K562 (cell line): ENCODE results near the gene ANKRD1. TPM values are rescaled to one million over a fixed set of nuclear protein-coding genes. Genes with fewer than 3 reads are reported as not detected.

Source experiments
- ATAC-seq: fragments of 200-7000 bp; cut with Tn5 transposase; 3 replicates; pipeline ENCODE4 v1.9.1; 2020; ENCODE audit warnings: moderate library complexity
- BruUV-seq: library from RNA; stranded (reverse); fragments of 400-500 nt; replicated peaks from 2 replicates; lab custom pipeline; 2021; lab: Mats Ljungman, UMichigan
- CTCF ChIA-PET: fragments of 300-600 bp; formaldehyde crosslinking; extraction: SDS; loops from one replicate; lab custom pipeline; 2021; ENCODE audit warnings: low intra/inter-chr PET ratio; lab: Yijun Ruan, JAX
- POLR2A ChIA-PET: fragments of 300-600, 350-650 bp; sonication (Branson Sonifier 250); formaldehyde crosslinking; extraction: SDS; loops from one replicate; lab custom pipeline; 2021; ENCODE audit warnings: antibody characterized with exemption, inconsistent platforms; lab: Yijun Ruan, JAX
- DNase-seq, 4 experiments: peaks; one replicate each; pipeline versions ENCODE4 v3.0.0 to v3.0.0-alpha.2; 2011 to 2018; ENCODE audit warnings: low spot score in 3 of 4, mixed read lengths in 3 of 4; ENCODE audit errors: extremely low read depth in 1 of 4
- FAIRE-seq: peaks from 2 replicates; lab custom pipeline; 2011; peaks lifted over from hg19 to GRCh38; lab: Jason Lieb, UNC
- H2AFZ ChIP-seq: 2 replicates; pipeline ENCODE4 v1.6.0; 2011; ENCODE audit warnings: low read depth, low read length, control low read depth, inconsistent platforms
- H3K27ac ChIP-seq: fragments of 200-600 bp; 3 replicates; pipeline ENCODE4 v1.8.0; 2011; ENCODE audit warnings: low read depth, mild to moderate bottlenecking, control low read depth, inconsistent platforms, low read length, moderate library complexity, mixed read lengths; ENCODE audit errors: extremely low read depth
- H3K27me3 ChIP-seq, 2 experiments: fragments of 300-600 bp in 1 of 2; 2 replicates in 1 of 2; 3 replicates in 1 of 2; pipeline versions ENCODE4 v1.6.0 to v1.8.0; 2011; ENCODE audit warnings: inconsistent platforms in 2 of 2, low read length in 2 of 2, mild to moderate bottlenecking in 1 of 2, mixed read lengths in 1 of 2, moderate library complexity in 1 of 2; ENCODE audit not compliant: control insufficient read depth in 2 of 2, insufficient read depth in 2 of 2
- H3K36me3 ChIP-seq: fragments of 300-600 bp; 3 replicates; pipeline ENCODE4 v1.8.0; 2011; ENCODE audit warnings: mild to moderate bottlenecking, low read length, inconsistent platforms; ENCODE audit not compliant: control insufficient read depth, insufficient read depth
- H3K4me1 ChIP-seq, 2 experiments: fragments of 200-600 bp in 1 of 2; replicated peaks in 1 of 2; 2 replicates in 1 of 2; 3 replicates in 1 of 2; pipeline versions ENCODE4 v1.5.1 to v1.8.0; 2011; ENCODE audit warnings: inconsistent platforms in 2 of 2, low read length in 2 of 2, mild to moderate bottlenecking in 1 of 2, mixed read lengths in 1 of 2, moderate library complexity in 1 of 2; ENCODE audit not compliant: control insufficient read depth in 2 of 2, insufficient read depth in 2 of 2
- H3K4me2 ChIP-seq: 2 replicates; pipeline ENCODE4 v1.6.1; 2011; ENCODE audit warnings: low read length, control low read depth, inconsistent platforms, mixed read lengths; ENCODE audit not compliant: insufficient read depth
- H3K4me3 ChIP-seq: fragments of 200-600 bp; sonication (generic), shearing (Covaris generic); 2 replicates; pipeline ENCODE4 v1.5.1; 2016; ENCODE audit warnings: control low read depth, inconsistent platforms
- H3K79me2 ChIP-seq: fragments of 200-600 bp; 3 replicates; pipeline ENCODE4 v1.8.0; 2011; ENCODE audit warnings: low read length, inconsistent platforms; ENCODE audit not compliant: control insufficient read depth, insufficient read depth
- H3K9ac ChIP-seq, 2 experiments: 2 replicates each; pipeline versions ENCODE4 v1.6.0 to v1.6.1; 2011; ENCODE audit warnings: low read depth in 2 of 2, low read length in 2 of 2, control low read depth in 1 of 2, inconsistent platforms in 1 of 2, mild to moderate bottlenecking in 1 of 2, mixed read lengths in 1 of 2; ENCODE audit not compliant: insufficient read depth in 1 of 2
- H3K9me1 ChIP-seq: one replicate; pipeline ENCODE4 v1.6.0; 2011; ENCODE audit warnings: inconsistent platforms, mild to moderate bottlenecking, low read length, moderate library complexity; ENCODE audit not compliant: control insufficient read depth, insufficient read depth
- H3K9me3 ChIP-seq: replicated peaks from 2 replicates; pipeline ENCODE4 v1.5.1; 2011; ENCODE audit warnings: low read depth, low read length, inconsistent platforms; ENCODE audit not compliant: control insufficient read depth, insufficient read depth
- H4K20me1 ChIP-seq: replicated peaks from 2 replicates; pipeline ENCODE4 v1.6.1; 2011; ENCODE audit warnings: low read length, inconsistent platforms, mixed read lengths; ENCODE audit not compliant: control insufficient read depth, insufficient read depth
- ARID1B ChIP-seq: fragments of 450-650 bp; IDR thresholded peaks from 2 replicates; pipeline ENCODE4 v1.6.1; 2016; ENCODE audit warnings: antibody characterized with exemption, mild to moderate bottlenecking, inconsistent platforms
- ATF6 ChIP-seq: sonication (generic); formaldehyde crosslinking; IDR thresholded peaks from 2 replicates; pipeline ENCODE4 v1.4.0; 2020; ENCODE audit warnings: mild to moderate bottlenecking, missing genetic modification reagents
- BCL6 ChIP-seq: fragments of 250-450 bp; sonication (Bioruptor Pico); IDR thresholded peaks from 2 replicates; pipeline ENCODE4 v1.4.0; 2020
- PRMT5 ChIP-seq: sonication (generic); formaldehyde crosslinking; IDR thresholded peaks from 2 replicates; pipeline ENCODE4 v1.5.0; 2020; ENCODE audit warnings: missing genetic modification reagents
- TAF7 ChIP-seq: fragments of 450-650 bp; IDR thresholded peaks from 2 replicates; pipeline ENCODE4 v1.6.1; 2016; ENCODE audit warnings: missing genetic modification characterization, missing compliant biosample characterization
- TEAD2 ChIP-seq: fragments of 450-650 bp; IDR thresholded peaks from 2 replicates; pipeline ENCODE4 v1.6.1; 2016; ENCODE audit warnings: missing genetic modification characterization, control low read depth, missing compliant biosample characterization
- XRCC4 ChIP-seq: IDR thresholded peaks from one replicate; pipeline ENCODE4 v1.6.1; 2011; ENCODE audit not compliant: insufficient read depth, insufficient read length; ENCODE audit errors: extremely low read depth
- ZNF124 ChIP-seq: sonication (generic); formaldehyde crosslinking; IDR thresholded peaks from 2 replicates; pipeline ENCODE4 v1.8.1; 2022; ENCODE audit warnings: missing genetic modification reagents
- ZNF23 ChIP-seq: fragments of 250-450 bp; sonication (Bioruptor Pico); IDR thresholded peaks from 2 replicates; pipeline ENCODE4 v1.4.0; 2020; ENCODE audit warnings: mild to moderate bottlenecking
- ZNF76 ChIP-seq: fragments of 250-450 bp; sonication (Bioruptor Pico); IDR thresholded peaks from 2 replicates; pipeline ENCODE4 v1.4.0; 2020; ENCODE audit warnings: mild to moderate bottlenecking, moderate library complexity, borderline replicate concordance
- WGBS: fragments of 100-300 bp; shearing (Covaris generic); methylation state at CpG from one replicate; pipeline ENCODE4 v1.1.6; 2016; ENCODE audit warnings: low coverage, mixed read lengths; ENCODE audit not compliant: insufficient coverage; ENCODE audit errors: missing lambda C conversion rate; 5-methylcytosine and 5-hydroxymethylcytosine counted together
- in situ Hi-C: fragments of 300-500 bp; cut with MboI; formaldehyde crosslinking; loops from 4 replicates; pipeline ENCODE4 v1.15.0; 2018; ENCODE audit warnings: inconsistent platforms, mixed read lengths
- intact Hi-C: fragments of 100-400 bp; cut with micrococcal nuclease; formaldehyde crosslinking; loops from 2 replicates; pipeline ENCODE4 v1.14.2; 2022
- polyA plus RNA-seq, 8 experiments: library from polyadenylated mRNA; depleted of rRNA in 4 of 8; stranded (reverse) in 5 of 8; unstranded in 3 of 8; fragments of >200 nt; fragmentation: Nextera tagmentation in 2 of 8; fragmentation: Illumina TruSeq in 1 of 8; extraction: Ambion mirVana in 2 of 8; extraction: Trizol in 1 of 8; gene quantifications; 2 replicates each; pipeline versions ENCODE4 v1.2.1 to v1.2.3, GENCODE V29; 2011 to 2014; ENCODE audit warnings: inconsistent platforms in 1 of 8, missing spikeins in 1 of 8
- total RNA-seq, 7 experiments: library from RNA; depleted of rRNA in 6 of 7; stranded (reverse); fragments of >200 nt in 6 of 7; fragmentation: Illumina TruSeq in 2 of 7; extraction: Trizol in 2 of 7; gene quantifications; 2 replicates each; pipeline versions ENCODE4 v1.2.1 to v1.2.3, GENCODE V29; 2011 to 2021; ENCODE audit warnings: low replicate concordance in 1 of 7

Gene ANKRD1
- total and polyA plus RNA-seq, 9 of the 15 experiments (the other 6 are each of a cell fraction or from before 2014, with no cell fraction given) = not detected

- no peak overlapping the region for H3K4me2 ChIP-seq
Observed at GRCh38 chr10:90967865-90968264, 47.0 kb upstream of the ANKRD1 start.

More at GRCh38 chr10:90967865-90968264, 47.0 kb upstream of the ANKRD1 start:
- peaks cover 0 to 5% of the 10 kb centered on the region in 2 experiments; a peak in 2 of 5 replicates for H3K27me3 ChIP-seq
- H3K27ac ChIP-seq = no peak overlapping the region
- FAIRE-seq (no peak), ATAC-seq (no peak), DNase-seq (no peak)
- ChIA-PET CTCF (no interaction called here), POLR2A (no interaction called here)
- no peak overlapping the region for H3K4me3 ChIP-seq
- no peak overlapping the region for H3K9ac ChIP-seq
- intact Hi-C loops (no loop called here), in situ Hi-C loops (no loop called here)
- H3K4me1 ChIP-seq = no peaks in the 10 kb centered on the region; a peak in 1 of 5 replicates
- H3K9me3 ChIP-seq = no peaks in the 10 kb centered on the region
- no TSS peak for BruUV-seq
- no peak for TF ChIP-seq ZNF76
- no peak for TF ChIP-seq ARID1B
- no peak for TF ChIP-seq ZNF124 (CRISPR knock-in tag)
- TF ChIP-seq XRCC4 = no peak
- TF ChIP-seq ATF6 (CRISPR knock-in tag) = no peak
- no peak for TF ChIP-seq BCL6 (CRISPR knock-in tag)
- TF ChIP-seq PRMT5 (CRISPR knock-in tag) = no peak
- no peak for TF ChIP-seq TAF7 (tag)
- no peak for TF ChIP-seq ZNF23 (CRISPR knock-in tag)
- no peak for TF ChIP-seq TEAD2
- no peaks in the 10 kb centered on the region for H3K36me3 ChIP-seq
- no peaks in the 10 kb centered on the region for H3K9me1 ChIP-seq
- H2AFZ ChIP-seq = no peak overlapping the region
- H3K79me2 ChIP-seq = no peaks in the 10 kb centered on the region
- no peaks in the 10 kb centered on the region for H4K20me1 ChIP-seq
- WGBS = 0% methylated on average over 3 of the region's 3 CpGs
